K562 (cell line): Measurements from ENCODE around the gene ORC2. TPM values are rescaled to one million over a fixed set of nuclear protein-coding genes. Genes with fewer than 3 reads are reported as not detected.
A peak's percentile ranks its signal among the peaks of the same experiment; 100 is the strongest.

Source experiments
- C11orf30 ChIP-seq: fragments of 450-650 bp; IDR thresholded peaks from 2 replicates; pipeline ENCODE4 v1.6.1; 2016; ENCODE audit warnings: low read depth, mild to moderate bottlenecking
- CAMTA2 ChIP-seq: fragments of 250-450 bp; sonication (Bioruptor Pico); conservative IDR thresholded peaks from 2 replicates; pipeline ENCODE4 v1.5.1; 2022
- CCNT2 ChIP-seq: IDR thresholded peaks from 2 replicates; pipeline ENCODE4 v1.6.1; 2011; ENCODE audit warnings: borderline replicate concordance, low read depth, mild to moderate bottlenecking, moderate library complexity, mixed read lengths, low read length; ENCODE audit not compliant: insufficient read length; ENCODE audit errors: extremely low read depth
- E2F8 ChIP-seq: fragments of 450-650 bp; IDR thresholded peaks from 2 replicates; pipeline ENCODE4 v1.7.1; 2018; ENCODE audit warnings: mild to moderate bottlenecking, low read depth; ENCODE audit not compliant: partially characterized antibody
- FOSL1 ChIP-seq: fragments of 200-800 bp; sonication (Bioruptor generic); conservative IDR thresholded peaks from 2 replicates; pipeline ENCODE4 v1.6.1; 2016; ENCODE audit warnings: missing genetic modification characterization, missing compliant biosample characterization
- GABPA ChIP-seq: fragments of 200-800 bp; sonication (Bioruptor generic); conservative IDR thresholded peaks from 2 replicates; pipeline ENCODE4 v1.6.1; 2016; ENCODE audit warnings: low read depth, missing genetic modification characterization, missing compliant biosample characterization
- GATAD2A ChIP-seq: fragments of 450-650 bp; IDR thresholded peaks from 2 replicates; pipeline ENCODE4 v1.6.1; 2017
- HDAC3 ChIP-seq: fragments of 450-650 bp; IDR thresholded peaks from 2 replicates; pipeline ENCODE4 v1.6.1; 2018; ENCODE audit warnings: borderline replicate concordance, mild to moderate bottlenecking, moderate library complexity; ENCODE audit not compliant: partially characterized antibody
- KHSRP ChIP-seq: fragments of 450-650 bp; IDR thresholded peaks from 2 replicates; pipeline ENCODE4 v1.6.1; 2017
- RB1 ChIP-seq: fragments of 450-650 bp; IDR thresholded peaks from 2 replicates; pipeline ENCODE4 v1.6.1; 2017; ENCODE audit warnings: low read depth, mild to moderate bottlenecking
- TBL1XR1 ChIP-seq, 2 experiments: IDR thresholded peaks; 2 replicates each; pipeline ENCODE4 v1.6.1; 2012; ENCODE audit warnings: improper control_type of control experiment in 2 of 2, low read length in 2 of 2, mild to moderate bottlenecking in 1 of 2
- U2AF2 ChIP-seq: fragments of 200-400 bp; formaldehyde crosslinking; optimal IDR thresholded peaks from 2 replicates; pipeline ENCODE3; 2017; ENCODE audit warnings: low read depth, mild to moderate bottlenecking, low read length
- VEZF1 ChIP-seq: fragments of 200-800 bp; sonication (Bioruptor generic); IDR thresholded peaks from 2 replicates; pipeline ENCODE4 v1.6.1; 2017; ENCODE audit warnings: missing genetic modification characterization, missing compliant biosample characterization
- ZBTB11 ChIP-seq, 3 experiments: fragments of 200-800 bp in 1 of 3; fragments of 250-450 bp in 1 of 3; fragments of 450-650 bp in 1 of 3; sonication (Bioruptor Pico) in 1 of 3; sonication (Bioruptor generic) in 1 of 3; formaldehyde crosslinking in 1 of 3; IDR thresholded peaks; 2 replicates each; pipeline versions ENCODE4 v1.6.1 to v1.8.0; 2016 to 2022; ENCODE audit warnings: mild to moderate bottlenecking in 2 of 3, missing genetic modification characterization in 2 of 3, missing compliant biosample characterization in 1 of 3, moderate library complexity in 1 of 3
- ZBTB17 ChIP-seq: fragments of 450-650 bp; formaldehyde crosslinking; IDR thresholded peaks from 2 replicates; pipeline ENCODE4 v1.4.0; 2020; ENCODE audit warnings: mild to moderate bottlenecking
- ZC3H4 ChIP-seq: sonication (generic); formaldehyde crosslinking; IDR thresholded peaks from 2 replicates; pipeline ENCODE4 v1.9.0; 2021; ENCODE audit warnings: missing genetic modification reagents, borderline replicate concordance
- ZKSCAN1 ChIP-seq: fragments of 150-350 bp; IDR thresholded peaks from 2 replicates; pipeline ENCODE4 v1.6.1; 2016; ENCODE audit warnings: low read depth, low read length
- polyA plus RNA-seq, 8 experiments: library from polyadenylated mRNA; depleted of rRNA in 4 of 8; stranded (reverse) in 5 of 8; unstranded in 3 of 8; fragments of >200 nt; fragmentation: Nextera tagmentation in 2 of 8; fragmentation: Illumina TruSeq in 1 of 8; extraction: Ambion mirVana in 2 of 8; extraction: Trizol in 1 of 8; gene quantifications; 2 replicates each; pipeline versions ENCODE4 v1.2.1 to v1.2.3, GENCODE V29; 2011 to 2014; ENCODE audit warnings: inconsistent platforms in 1 of 8, missing spikeins in 1 of 8
- total RNA-seq, 7 experiments: library from RNA; depleted of rRNA in 6 of 7; stranded (reverse); fragments of >200 nt in 6 of 7; fragmentation: Illumina TruSeq in 2 of 7; extraction: Trizol in 2 of 7; gene quantifications; 2 replicates each; pipeline versions ENCODE4 v1.2.1 to v1.2.3, GENCODE V29; 2011 to 2021; ENCODE audit warnings: low replicate concordance in 1 of 7

The ORC2 gene
- total and polyA plus RNA-seq, 9 of the 15 experiments (the other 6 are each of a cell fraction or from before 2014, with no cell fraction given), result 5.6 to 41.1 (median 19.0) TPM

- TF ChIP-seq CCNT2 (peak; percentile 90), VEZF1 (CRISPR knock-in tag) (peak; percentile 63; the same call in 1 of the 2 replicates), ZKSCAN1 (0 out of 2 replicates have a peak, but pooled peaks have one; percentile 10), GATAD2A (peak; percentile 79; the same call in 1 of the 2 replicates), GABPA (peak; percentile 58), E2F8 (peak; percentile 23), TBL1XR1 (IDR thresholded peaks at IDR 0.05; ENCODE audit: low read length in 2 of 2) (peak in 1 of 2 experiments; percentile 63; a peak in 1 of 4 replicates), HDAC3 (no peak), ZC3H4 (CRISPR knock-in tag) (peak; percentile 63; the same call in 1 of the 2 replicates), U2AF2 (no peak), FOSL1 (tag) (peak; percentile 56), CAMTA2 (CRISPR knock-in tag) (no peak), ZBTB11 (CRISPR knock-in tag; IDR thresholded peaks at IDR 0.05) (peak in 1 of 3 experiments; percentile 77; a peak in 2 of 6 replicates), RB1 (peak; percentile 55; the same call in 1 of the 2 replicates), C11orf30 (peak; percentile 60), ZBTB17 (CRISPR knock-in tag) (peak; percentile 39; the same call in 1 of the 2 replicates), KHSRP (0 out of 2 replicates have a peak, but pooled peaks have one; percentile 40)
Measured at GRCh38 chr2:200864176-200865034, 99.1 kb downstream of the ORC2 start, which contains the start of gene CLK1 (continued).
